WTC11 (cell line): ENCODE measurements around the gene NECAB2.

Experiments
- PRRX2 ChIP-seq: fragments of 250-450 bp; sonication (Bioruptor Pico); IDR thresholded peaks from 2 replicates; pipeline ENCODE4 v1.8.0; 2021; ENCODE audit warnings: mild to moderate bottlenecking
- TEAD4 ChIP-seq: sonication (generic); formaldehyde crosslinking; IDR thresholded peaks from 2 replicates; pipeline ENCODE4 v1.8.0; 2022; ENCODE audit warnings: mild to moderate bottlenecking, missing genetic modification reagents
- ZNF232 ChIP-seq: sonication (generic); formaldehyde crosslinking; IDR thresholded peaks from 2 replicates; pipeline ENCODE4 v1.8.0; 2022; ENCODE audit warnings: mild to moderate bottlenecking, missing genetic modification reagents
- TF ChIP-seq, protein P1 (sequence below): fragments of 200-600 bp; IDR thresholded peaks from 2 replicates; pipeline ENCODE4 v1.8.0; 2022; ENCODE audit warnings: antibody characterized with exemption
- TF ChIP-seq, protein P2 (sequence below): sonication (generic); formaldehyde crosslinking; IDR thresholded peaks from 2 replicates; pipeline ENCODE4 v1.8.0; 2022; ENCODE audit warnings: mild to moderate bottlenecking, missing genetic modification reagents
- TF ChIP-seq, protein P3 (sequence below): sonication (generic); formaldehyde crosslinking; IDR thresholded peaks from 2 replicates; pipeline ENCODE4 v1.8.1; 2023; ENCODE audit warnings: mild to moderate bottlenecking, missing genetic modification reagents, moderate library complexity

DNA sequence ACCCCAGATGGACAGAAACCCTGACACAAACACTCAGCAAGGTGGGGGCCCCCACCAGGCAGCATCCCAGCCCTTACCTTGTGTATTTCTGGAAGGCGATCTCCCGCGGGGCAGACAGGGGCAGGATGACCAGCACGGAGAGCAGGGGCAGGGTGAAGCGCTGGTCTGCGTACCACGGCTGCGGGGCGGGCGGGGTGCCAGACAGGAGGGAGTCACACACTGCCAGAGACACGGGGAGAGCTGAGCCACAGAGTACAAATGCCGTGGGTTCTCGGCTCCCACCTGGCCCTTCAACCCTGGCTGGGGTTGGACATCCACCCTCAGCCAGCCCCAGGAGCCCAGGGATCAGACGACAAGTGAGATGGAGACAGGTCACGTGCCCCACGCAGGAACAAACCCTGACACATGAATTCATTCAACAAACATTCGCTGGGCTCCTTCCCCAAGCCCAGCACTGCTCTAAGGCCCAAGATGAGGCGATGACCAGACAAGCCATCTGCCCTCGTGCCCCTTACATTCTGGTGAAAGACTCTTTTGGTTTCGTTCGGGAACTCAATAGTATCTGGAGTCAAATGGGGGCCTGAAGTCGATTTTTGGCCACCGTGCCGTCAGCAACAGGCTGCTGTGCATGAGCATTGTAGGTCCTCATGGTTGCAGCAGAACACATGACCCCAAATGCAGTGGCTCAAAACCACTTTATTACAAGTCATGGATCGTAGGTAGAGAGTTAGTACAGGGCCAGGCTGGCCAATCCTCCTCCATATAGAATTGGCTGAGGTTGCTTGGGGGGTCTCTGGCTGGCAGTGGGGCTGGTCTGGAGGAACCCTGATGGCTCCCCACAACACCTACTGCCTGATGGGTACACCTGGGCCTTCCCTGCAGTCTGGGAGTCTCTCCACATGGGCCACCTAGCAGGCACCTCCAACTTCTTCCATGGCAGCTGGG lies 65.5 kb downstream of the NECAB2 start:
- TF ChIP-seq, protein P1, sequence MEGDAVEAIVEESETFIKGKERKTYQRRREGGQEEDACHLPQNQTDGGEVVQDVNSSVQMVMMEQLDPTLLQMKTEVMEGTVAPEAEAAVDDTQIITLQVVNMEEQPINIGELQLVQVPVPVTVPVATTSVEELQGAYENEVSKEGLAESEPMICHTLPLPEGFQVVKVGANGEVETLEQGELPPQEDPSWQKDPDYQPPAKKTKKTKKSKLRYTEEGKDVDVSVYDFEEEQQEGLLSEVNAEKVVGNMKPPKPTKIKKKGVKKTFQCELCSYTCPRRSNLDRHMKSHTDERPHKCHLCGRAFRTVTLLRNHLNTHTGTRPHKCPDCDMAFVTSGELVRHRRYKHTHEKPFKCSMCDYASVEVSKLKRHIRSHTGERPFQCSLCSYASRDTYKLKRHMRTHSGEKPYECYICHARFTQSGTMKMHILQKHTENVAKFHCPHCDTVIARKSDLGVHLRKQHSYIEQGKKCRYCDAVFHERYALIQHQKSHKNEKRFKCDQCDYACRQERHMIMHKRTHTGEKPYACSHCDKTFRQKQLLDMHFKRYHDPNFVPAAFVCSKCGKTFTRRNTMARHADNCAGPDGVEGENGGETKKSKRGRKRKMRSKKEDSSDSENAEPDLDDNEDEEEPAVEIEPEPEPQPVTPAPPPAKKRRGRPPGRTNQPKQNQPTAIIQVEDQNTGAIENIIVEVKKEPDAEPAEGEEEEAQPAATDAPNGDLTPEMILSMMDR: no peak
- TF ChIP-seq ZNF232 (CRISPR knock-in tag) (no peak), TEAD4 (CRISPR knock-in tag) (no peak), PRRX2 (CRISPR knock-in tag) (no peak)
- TF ChIP-seq, protein P2, sequence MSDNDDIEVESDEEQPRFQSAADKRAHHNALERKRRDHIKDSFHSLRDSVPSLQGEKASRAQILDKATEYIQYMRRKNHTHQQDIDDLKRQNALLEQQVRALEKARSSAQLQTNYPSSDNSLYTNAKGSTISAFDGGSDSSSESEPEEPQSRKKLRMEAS (CRISPR knock-in tag): no peak
- TF ChIP-seq, protein P3, sequence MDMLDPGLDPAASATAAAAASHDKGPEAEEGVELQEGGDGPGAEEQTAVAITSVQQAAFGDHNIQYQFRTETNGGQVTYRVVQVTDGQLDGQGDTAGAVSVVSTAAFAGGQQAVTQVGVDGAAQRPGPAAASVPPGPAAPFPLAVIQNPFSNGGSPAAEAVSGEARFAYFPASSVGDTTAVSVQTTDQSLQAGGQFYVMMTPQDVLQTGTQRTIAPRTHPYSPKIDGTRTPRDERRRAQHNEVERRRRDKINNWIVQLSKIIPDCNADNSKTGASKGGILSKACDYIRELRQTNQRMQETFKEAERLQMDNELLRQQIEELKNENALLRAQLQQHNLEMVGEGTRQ (CRISPR knock-in tag): no peak
